Heart left ventricle (tissue), 16 donors: ENCODE data around the gene CNP. TPM values are rescaled to one million over a fixed set of nuclear protein-coding genes. Genes with fewer than 3 reads are reported as not detected.

Experiments used
- ATAC-seq, 4 donors: fragments of 200-7000 bp; cut with Tn5 transposase; one replicate each; pipeline ENCODE4 v1.9.1; 2020 to 2022; ENCODE audit warnings: moderate library complexity in 4 of 4, mild to moderate bottlenecking in 3 of 4, moderate number of reproducible peaks in 1 of 4
- DNase-seq, 5 donors: peaks; one replicate each; pipeline ENCODE4 v3.0.0-alpha.2; 2020
- H3K27ac ChIP-seq, 12 donors: fragments of 200-600 bp; sonication (generic) in 4 of 12; one replicate each; pipeline versions ENCODE4 v1.5.0 to v1.8.0; 2016 to 2022; ENCODE audit warnings: mild to moderate bottlenecking in 2 of 12
- H3K27me3 ChIP-seq, 9 donors: fragments of 200-600 bp; sonication (generic) in 2 of 9; one replicate each; pipeline versions ENCODE4 v1.5.1 to v1.8.0; 2016 to 2022; ENCODE audit warnings: mild to moderate bottlenecking in 3 of 9
- H3K36me3 ChIP-seq, 9 donors: fragments of 200-600 bp; sonication (generic) in 2 of 9; one replicate each; pipeline versions ENCODE4 v1.5.0 to v1.8.0; 2018 to 2022; ENCODE audit warnings: mild to moderate bottlenecking in 2 of 9
- H3K4me1 ChIP-seq, 12 donors: fragments of 200-600 bp; sonication (generic) in 4 of 12; one replicate each; pipeline versions ENCODE4 v1.5.0 to v1.8.0; 2016 to 2022; ENCODE audit warnings: mild to moderate bottlenecking in 3 of 12
- H3K4me3 ChIP-seq, 12 donors: fragments of 200-600 bp; sonication (generic) in 4 of 12; one replicate each; pipeline versions ENCODE4 v1.5.0 to v1.8.0; 2017 to 2022; ENCODE audit warnings: mild to moderate bottlenecking in 9 of 12, moderate library complexity in 4 of 12
- H3K9me3 ChIP-seq, 12 donors: fragments of 200-600 bp; sonication (generic) in 4 of 12; one replicate each; pipeline versions ENCODE4 v1.5.0 to v1.8.0; 2016 to 2022; ENCODE audit warnings: mild to moderate bottlenecking in 1 of 12
- CTCF ChIP-seq, 12 donors: fragments of 200-600 bp; sonication (generic) in 4 of 12; IDR thresholded peaks; one replicate each; pipeline versions ENCODE4 v1.5.0 to v1.8.0; 2018 to 2022; ENCODE audit warnings: antibody characterized with exemption in 12 of 12, mild to moderate bottlenecking in 5 of 12
- POLR2A ChIP-seq, 2 donors: fragments of 450-650 bp; IDR thresholded peaks; one replicate each; pipeline ENCODE4 v1.6.1; 2017; ENCODE audit warnings: antibody characterized with exemption in 2 of 2, mild to moderate bottlenecking in 2 of 2, moderate library complexity in 2 of 2
- whole genome bisulfite sequencing, 4 donors: extraction: QIAGEN DNeasy Blood & Tissue Kit in 2 of 4; methylation state at CpG; one replicate each; pipeline versions ENCODE4 v1.1.5 to v1.1.7; 2013 to 2018; 5-methylcytosine and 5-hydroxymethylcytosine counted together
- intact Hi-C, 10 donors: fragments of 100-400 bp; cut with DNase I; formaldehyde crosslinking; loops; one replicate each; pipeline versions ENCODE4 v1.11.1 to v1.14.2; 2022
- polyA plus RNA-seq, 2 donors: library from polyadenylated mRNA; stranded (reverse); fragments of 200-250 nt; gene quantifications; one replicate each; pipeline ENCODE4 v1.2.3, GENCODE V29; 2013
- total RNA-seq, 9 donors: library from RNA; depleted of rRNA in 2 of 9; stranded (reverse); fragments of >200 nt in 2 of 9; fragmentation: NEBNext Ultra II Directional in 3 of 9; extraction: Animal tissue kit (Norgen Biotek cat#: 25700) in 3 of 9; gene quantifications; one replicate each; pipeline versions ENCODE4 v1.1.0 to v1.2.4, GENCODE V29; 2016 to 2023
- donor health status: ischemic (EF 13 %, LVEDD 7.1; RV severe dilation, severe dysfunction).
- donor health status: healthy with polysubstance abuse.
- donor health status: DM: no; HTN: yes; CAD: no.
- donor health status: DM: no; HTN: no; CAD: no.
- donor health status: ischemic (EF 25% LVEDD 6.9; RV normal size, moderate dysfunction).
- donor health status: ischemic (EF 25% LVEDD 5.7; RV mildly dilated, moderate dysfunction).
- donor health status: healthy.
- donor health status: DM: yes; HTN: yes; CAD: no.
- donor health status: ischemic (EF 35%, LVEDD 5.7; RV mildly dilated, moderate dysfunction).
- donor health status: nonischemic (EF 11% LVEDD 7.7; RV severe dilation, severe dysfunction).
- donor health status: DM: yes; HTN: yes; CAD: no.
- donor health status: PGD.
- donor health status: ischemic (EF 29% LVEDD 5.4; RV normal size, mild dysfunction).
- donor health status: nonischemic (EF 23%, LVEDD 6.1; RV moderate dilation, normal function).

Gene CNP
- total and polyA plus RNA-seq, 11 donors = 19.3 to 49.1 (median 27.5) TPM

- Histone ChIP-seq H3K4me1 (no peaks in the 10 kb centered on the region), H3K27me3 (no peaks in the 10 kb centered on the region), H3K36me3 (peaks cover 0 to 100% (median 100%) of the 10 kb centered on the region in 9 donors), H3K9me3 (no peaks in the 10 kb centered on the region), H3K27ac (no peak overlapping the region), H3K4me3 (no peak overlapping the region)
- ATAC-seq (no peak), DNase-seq (no peak)
- WGBS, 4 donors = 64 to 78% (median 74%) methylated on average over 3 of the region's 3 CpGs
- intact Hi-C loops = no loop called here
- TF ChIP-seq CTCF (IDR thresholded peaks at IDR 0.05) = no peak
- no peak for TF ChIP-seq POLR2A (IDR thresholded peaks at IDR 0.05)
Measured at GRCh38 chr17:41987642-41988041, 21.0 kb downstream of the CNP start.

- Histone ChIP-seq H3K27me3 (no peaks in the 10 kb centered on the region), H3K9me3 (no peaks in the 10 kb centered on the region), H3K27ac (no peak overlapping the region), H3K36me3 (peaks cover 0 to 100% (median 100%) of the 10 kb centered on the region in 9 donors), H3K4me1 (no peaks in the 10 kb centered on the region), H3K4me3 (no peak overlapping the region)
- TF ChIP-seq CTCF (IDR thresholded peaks at IDR 0.05) = no peak
- TF ChIP-seq POLR2A (IDR thresholded peaks at IDR 0.05) = no peak
- 93 to 99% (median 97%) methylated on average over 2 of the region's 2 CpGs for WGBS, 4 donors
- DNase-seq = no peak
- no peak for ATAC-seq
- intact Hi-C loops = no loop called here
Measured at GRCh38 chr17:41988418-41988817, 21.8 kb downstream of the CNP start.

- Histone ChIP-seq H3K9me3 (no peaks in the 10 kb centered on the region), H3K4me3 (no peak overlapping the region), H3K27ac (no peak overlapping the region), H3K27me3 (no peaks in the 10 kb centered on the region), H3K4me1 (no peaks in the 10 kb centered on the region), H3K36me3 (peaks cover 0 to 100% (median 100%) of the 10 kb centered on the region in 9 donors)
- 76 to 95% (median 88%) methylated on average over 5 of the region's 5 CpGs for WGBS, 4 donors
- ATAC-seq (no peak), DNase-seq (no peak)
- intact Hi-C loops = no loop called here
- no peak for TF ChIP-seq POLR2A (IDR thresholded peaks at IDR 0.05)
- TF ChIP-seq CTCF (IDR thresholded peaks at IDR 0.05) = no peak
Measured at GRCh38 chr17:41989702-41990419, 23.3 kb downstream of the CNP start.

DNA sequence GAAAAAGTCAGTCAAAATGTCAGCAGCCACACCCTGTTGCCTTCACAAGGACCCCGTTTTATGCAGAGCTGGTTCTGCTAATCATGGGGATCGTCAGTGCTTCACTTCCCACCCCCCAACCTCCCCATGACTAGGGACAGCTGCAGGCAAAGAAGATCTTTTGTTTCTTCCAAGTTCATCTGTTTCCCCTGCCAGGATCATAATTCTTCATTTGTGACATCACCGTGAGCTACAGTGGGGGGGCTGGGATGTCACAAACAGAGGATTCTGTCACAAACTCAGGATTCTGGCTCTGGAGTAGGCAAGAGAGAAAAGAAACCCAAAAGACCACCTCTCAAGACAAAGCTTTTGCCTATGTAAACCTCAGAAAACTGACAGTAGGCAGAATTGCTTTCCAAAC, 26.0 kb downstream of the CNP start:
- no peak for TF ChIP-seq CTCF (IDR thresholded peaks at IDR 0.05)
- Histone ChIP-seq H3K4me3 (no peak overlapping the region), H3K4me1 (no peaks in the 10 kb centered on the region), H3K36me3 (peaks cover 0 to 100% (median 100%) of the 10 kb centered on the region in 9 donors), H3K27ac (no peak overlapping the region), H3K27me3 (no peaks in the 10 kb centered on the region), H3K9me3 (no peaks in the 10 kb centered on the region)
- no peak for DNase-seq
- ATAC-seq = no peak
- whole genome bisulfite sequencing, 4 donors = 65 to 77% (median 73%) methylated on average over 3 of the region's 3 CpGs
- intact Hi-C loops = no loop called here
